Brain pericyte (primary cell): ENCODE results near the gene HSP90AB1.

Experiments used
- DNase-seq: peaks from one replicate; pipeline ENCODE4 v3.0.0-alpha.2; 2012; ENCODE audit warnings: low read depth, low spot score

Gene HSP90AB1

GRCh38 chr6:44255105-44255808, 8.4 kb downstream of the HSP90AB1 start:
- DNase-seq: no peak

- no peak for DNase-seq
These were observed 9.2 kb downstream of the HSP90AB1 start for GRCh38 chr6:44255871-44256774.

GRCh38 chr6:44256775-44257024, 9.8 kb downstream of the HSP90AB1 start:
- no peak for DNase-seq

- no peak for DNase-seq
These were observed 10.3 kb downstream of the HSP90AB1 start, which contains the start of gene SLC35B2 for GRCh38 chr6:44257025-44257752. Gene SLC35B2 (minus strand): TSS chr6:44257528. CDS start chr6:44257410, 118 bp downstream.

GRCh38 chr6:44257753-44258324, 10.9 kb downstream of the HSP90AB1 start:
- DNase-seq: no peak

GRCh38 chr6:44258325-44258863, 11.5 kb downstream of the HSP90AB1 start:
- no peak for DNase-seq

GRCh38 chr6:44258921-44259320, 12.0 kb downstream of the HSP90AB1 start:
- no peak for DNase-seq

- DNase-seq: no peak
These were observed 13.1 kb downstream of the HSP90AB1 start for GRCh38 chr6:44260011-44260410.

GRCh38 chr6:44260451-44261297, 13.8 kb downstream of the HSP90AB1 start:
- DNase-seq: no peak

- no peak for DNase-seq
These were observed 14.7 kb downstream of the HSP90AB1 start for GRCh38 chr6:44261581-44261980.

GRCh38 chr6:44262467-44263353, 15.8 kb downstream of the HSP90AB1 start:
- DNase-seq: no peak

GRCh38 chr6:44263354-44264100, 16.6 kb downstream of the HSP90AB1 start:
- no peak for DNase-seq

GRCh38 chr6:44264154-44265006, 17.5 kb downstream of the HSP90AB1 start:
- DNase-seq: no peak

GRCh38 chr6:44265007-44265721, 18.3 kb downstream of the HSP90AB1 start, which contains the start of gene NFKBIE:
Gene NFKBIE (minus strand): TSS chr6:44265551. CDS start chr6:44265346, 205 bp downstream.
- DNase-seq: no peak

- no peak for DNase-seq
These were observed 18.9 kb downstream of the HSP90AB1 start for GRCh38 chr6:44265722-44266233.

- no peak for DNase-seq
These were observed 19.4 kb downstream of the HSP90AB1 start for GRCh38 chr6:44266347-44266746.

GRCh38 chr6:44267252-44267651, 20.4 kb downstream of the HSP90AB1 start:
- DNase-seq: no peak
